C4-2B (cell line): ENCODE measurements around the gene FAM124A.

ENCODE experiments used
- CTCF ChIP-seq: fragments of 450-650 bp; conservative IDR thresholded peaks from 2 replicates; pipeline ENCODE4 v1.5.1; 2017; ENCODE audit warnings: mild to moderate bottlenecking
- ZFX ChIP-seq: fragments of 450-650 bp; IDR thresholded peaks from 2 replicates; pipeline ENCODE4 v1.6.1; 2017

- TF ChIP-seq CTCF (no peak), ZFX (no peak)
These were observed 47.2 kb upstream of the FAM124A start for GRCh38 chr13:51175021-51175420.
